Measurements from ENCODE around the gene CAPN14.

CAPN14 gene

GRCh38 chr2:31241625-31242270 lies 24.4 kb upstream of the CAPN14 start:
- no peak for DNase-seq

- DNase-seq = no peak
Measured at GRCh38 chr2:31240381-31241365, 23.4 kb upstream of the CAPN14 start.

GRCh38 chr2:31239593-31240177 lies 22.4 kb upstream of the CAPN14 start:
- no peak for DNase-seq

- DNase-seq = no peak
Measured at GRCh38 chr2:31238906-31239592, 21.7 kb upstream of the CAPN14 start.

- no peak for DNase-seq
Measured at GRCh38 chr2:31238126-31238905, 21.0 kb upstream of the CAPN14 start.

- no peak for DNase-seq
Measured at GRCh38 chr2:31237348-31238017, 20.2 kb upstream of the CAPN14 start.

- DNase-seq = no peak
Measured at GRCh38 chr2:31236433-31237205, 19.3 kb upstream of the CAPN14 start.

GRCh38 chr2:31235504-31235902 lies 18.2 kb upstream of the CAPN14 start:
- DNase-seq = no peak

GRCh38 chr2:31234683-31235503 lies 17.6 kb upstream of the CAPN14 start:
- DNase-seq = no peak

GRCh38 chr2:31233741-31234682 lies 16.7 kb upstream of the CAPN14 start, which contains the start of gene EHD3:
Gene EHD3 (plus strand): TSS chr2:31234152. CDS start chr2:31234622, 470 bp downstream.
- peak; percentile 88 for DNase-seq

GRCh38 chr2:31233231-31233630 lies 15.9 kb upstream of the CAPN14 start:
- no peak for DNase-seq

GRCh38 chr2:31232586-31232985 lies 15.3 kb upstream of the CAPN14 start:
- no peak for DNase-seq

- DNase-seq = no peak
Measured at GRCh38 chr2:31231571-31232302, 14.4 kb upstream of the CAPN14 start.

GRCh38 chr2:31230751-31231150 lies 13.4 kb upstream of the CAPN14 start:
- DNase-seq = no peak

GRCh38 chr2:31228717-31229116 lies 11.4 kb upstream of the CAPN14 start:
- DNase-seq = no peak

GRCh38 chr2:31227711-31228125 lies 10.4 kb upstream of the CAPN14 start:
- DNase-seq = no peak

GRCh38 chr2:31227110-31227509 lies 9.8 kb upstream of the CAPN14 start:
- DNase-seq = no peak

- DNase-seq = no peak
Measured at GRCh38 chr2:31226266-31226665, 9.0 kb upstream of the CAPN14 start.

Measured in stimulated activated CD4-positive, alpha-beta T cell treated with anti-CD3 and anti-CD28 coated beads, Interleukin-15, amount 100 ng/mL, for 24 hours (primary cell).